GM18505 (cell line): ENCODE measurements around the gene TTC34.
"Not testable (repeated sequence)": the region's sequence is repeated elsewhere in the genome, so short reads cannot be mapped to it uniquely, and the experiment has no call there.

Source experiments
- ATAC-seq: cut with Tn5 transposase; IDR thresholded peaks from one replicate; pipeline ENCODE4 v1.9.1; 2021; ENCODE audit not compliant: unreplicated experiment
- POLR2A ChIP-seq: IDR thresholded peaks from 4 replicates; pipeline ENCODE4 v1.6.1; 2011; ENCODE audit warnings: borderline replicate concordance; ENCODE audit not compliant: insufficient read depth, insufficient read length; ENCODE audit errors: extremely low read depth

TTC34 gene

DNA sequence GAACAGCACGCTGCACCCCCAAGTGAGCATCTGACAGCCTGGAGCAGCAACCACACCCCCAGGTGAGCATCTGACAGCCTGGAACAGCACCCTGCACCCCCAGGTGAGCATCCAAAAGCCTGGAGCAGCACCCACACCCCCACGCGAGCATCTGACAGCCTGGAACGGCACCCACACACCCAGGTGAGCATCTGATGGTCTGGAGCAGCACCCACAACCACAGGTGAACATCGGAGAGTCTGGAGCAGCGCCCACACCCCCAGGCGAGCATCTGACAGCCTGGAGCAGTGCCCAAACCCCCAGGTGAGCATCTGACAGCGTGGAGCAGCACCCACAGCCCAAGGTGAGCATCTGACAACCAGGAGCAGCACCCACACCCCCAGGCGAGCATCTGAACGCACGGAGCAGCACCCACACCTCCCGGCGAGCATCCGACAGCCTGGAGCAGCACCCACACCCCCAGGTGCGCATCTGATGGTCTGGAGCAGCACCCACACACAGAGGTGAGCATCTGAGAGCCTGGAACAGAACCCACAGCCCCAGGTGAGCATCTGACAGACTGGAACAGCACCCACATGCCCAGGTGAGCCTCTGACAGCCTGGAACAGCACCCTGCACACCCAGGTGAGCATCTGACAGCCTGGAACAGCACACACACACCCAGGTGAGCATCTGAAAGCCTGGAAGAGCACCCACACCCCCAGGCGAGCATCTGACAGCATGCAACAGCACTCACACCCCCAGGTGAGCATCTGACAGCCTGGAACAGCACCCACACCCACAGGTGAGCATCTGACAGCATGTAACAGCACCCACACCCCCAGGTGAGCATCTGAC lies 145.7 kb downstream of the TTC34 start:
- ATAC-seq: not testable (repeated sequence)

- not testable (repeated sequence) for ATAC-seq
Observed at GRCh38 chr1:2654443-2654948, 147.0 kb downstream of the TTC34 start.

DNA sequence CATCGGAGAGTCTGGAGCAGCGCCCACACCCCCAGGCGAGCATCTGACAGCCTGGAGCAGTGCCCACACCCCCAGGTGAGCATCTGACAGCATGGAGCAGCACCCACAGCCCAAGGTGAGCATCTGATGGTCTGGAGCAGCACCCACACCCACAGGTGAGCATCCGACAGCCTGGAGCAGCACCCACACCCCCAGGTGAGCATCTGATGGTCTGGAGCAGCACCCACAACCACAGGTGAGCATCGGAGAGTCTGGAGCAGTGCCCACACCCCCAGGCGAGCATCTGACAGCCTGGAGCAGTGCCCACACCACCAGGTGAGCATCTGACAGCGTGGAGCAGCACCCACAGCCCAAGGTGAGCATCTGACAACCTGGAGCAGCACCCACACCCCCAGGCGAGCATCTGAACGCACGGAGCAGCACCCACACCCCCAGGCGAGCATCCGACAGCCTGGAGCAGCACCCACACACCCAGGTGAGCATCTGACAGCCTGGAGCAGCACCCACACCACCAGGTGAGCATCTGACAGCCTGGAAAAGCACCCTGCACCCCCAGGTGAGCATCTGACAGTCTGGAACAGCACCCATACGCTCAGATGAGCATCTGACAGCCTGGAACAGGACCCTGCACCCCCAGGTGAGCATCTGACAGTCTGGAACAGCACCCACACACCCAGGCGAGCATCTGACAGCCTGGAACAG lies 147.6 kb downstream of the TTC34 start:
- ATAC-seq: not testable (repeated sequence)

DNA sequence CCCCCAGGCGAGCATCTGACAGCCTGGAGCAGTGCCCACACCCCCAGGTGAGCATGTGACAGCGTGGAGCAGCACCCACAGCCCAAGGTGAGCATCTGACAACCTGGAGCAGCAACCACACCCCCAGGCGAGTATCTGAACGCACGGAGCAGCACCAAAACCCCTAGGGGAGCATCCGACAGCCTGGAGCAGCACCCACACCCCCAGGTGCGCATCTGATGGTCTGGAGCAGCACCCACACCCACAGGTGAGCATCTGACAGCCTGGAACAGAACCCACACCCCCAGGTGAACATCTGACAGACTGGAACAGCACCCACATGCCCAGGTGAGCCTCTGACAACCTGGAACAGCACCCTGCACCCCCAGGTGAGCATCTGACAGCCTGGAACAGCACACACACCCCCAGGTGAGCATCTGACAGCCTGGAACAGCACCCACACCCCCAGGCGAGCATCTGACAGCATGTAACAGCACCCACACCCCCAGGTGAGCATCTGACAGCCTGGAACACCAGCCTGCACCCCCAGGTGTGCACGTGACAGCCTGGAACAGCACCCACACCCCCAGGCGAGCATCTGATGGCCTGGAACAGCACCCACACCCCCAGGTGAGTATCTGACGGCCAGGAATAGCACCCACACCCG lies 148.4 kb downstream of the TTC34 start:
- not testable (repeated sequence) for ATAC-seq

DNA sequence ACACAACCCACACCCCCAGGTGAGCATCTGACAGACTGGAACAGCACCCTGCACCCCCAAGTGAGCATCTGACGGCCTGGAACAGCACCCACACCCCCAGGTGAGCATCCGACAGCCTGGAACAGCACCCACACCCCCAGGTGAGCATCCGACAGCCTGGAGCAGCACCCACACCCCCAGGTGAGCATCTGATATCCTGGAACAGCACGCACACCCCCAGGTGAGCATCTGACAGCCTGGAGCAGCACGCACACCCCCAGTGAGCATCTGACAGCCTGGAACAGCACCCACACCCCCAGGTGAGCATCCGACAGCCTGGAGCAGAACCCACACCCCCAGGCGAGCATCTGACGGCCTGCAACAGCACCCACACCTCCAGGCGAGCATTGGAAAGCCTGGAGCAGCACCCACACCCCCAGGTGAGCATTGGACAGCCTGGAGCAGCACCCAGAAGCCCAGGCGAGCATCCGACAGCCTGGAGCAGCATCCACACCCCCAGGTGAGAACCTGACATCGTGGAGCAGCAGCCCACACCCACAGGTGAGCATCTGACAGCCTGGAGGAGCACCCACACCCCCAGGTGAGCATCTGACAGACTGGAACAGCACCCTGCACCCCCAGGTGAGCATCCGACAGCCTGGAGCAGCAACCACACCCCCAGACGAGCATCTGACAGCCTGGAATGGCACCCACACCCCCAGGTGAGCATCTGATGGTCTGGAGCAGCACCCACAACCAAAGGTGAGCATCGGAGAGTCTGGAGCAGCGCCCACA lies 149.2 kb downstream of the TTC34 start:
- ATAC-seq: not testable (repeated sequence)

DNA sequence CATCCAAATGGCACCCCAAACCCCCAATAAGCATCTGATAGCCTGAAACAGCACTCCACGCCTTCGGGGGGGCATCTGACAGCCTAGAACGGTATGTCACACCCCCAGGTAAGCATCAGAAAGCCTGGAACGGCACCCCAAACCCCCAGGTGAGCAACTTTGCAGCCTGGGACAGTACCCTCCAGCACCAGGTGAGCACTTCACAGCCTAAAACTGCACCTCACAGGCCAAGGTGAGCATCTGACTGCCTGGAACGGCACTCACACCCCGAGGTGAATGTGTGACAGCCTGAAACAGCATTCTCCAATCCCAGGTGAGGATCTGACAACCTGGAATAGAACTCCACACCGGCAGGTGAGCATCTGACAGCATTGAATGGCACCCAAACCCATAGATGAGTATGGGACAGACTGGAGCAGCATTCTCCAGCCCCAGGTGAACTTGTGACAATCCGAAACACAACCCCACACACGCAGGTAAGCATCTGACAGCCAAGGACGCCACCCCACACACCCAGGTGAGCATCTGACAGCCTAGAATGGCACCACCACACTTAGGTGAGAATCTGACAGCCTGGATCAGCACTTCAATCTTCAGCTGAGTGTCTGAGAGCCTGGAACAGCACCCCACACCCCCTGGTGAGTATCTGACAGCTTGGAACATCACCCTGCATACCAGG lies 150.4 kb downstream of the TTC34 start:
- no peak for ATAC-seq
- TF ChIP-seq POLR2A: no peak

- no peak for ATAC-seq
- no peak for TF ChIP-seq POLR2A
Observed at GRCh38 chr1:2646837-2647236, 154.7 kb downstream of the TTC34 start.

DNA sequence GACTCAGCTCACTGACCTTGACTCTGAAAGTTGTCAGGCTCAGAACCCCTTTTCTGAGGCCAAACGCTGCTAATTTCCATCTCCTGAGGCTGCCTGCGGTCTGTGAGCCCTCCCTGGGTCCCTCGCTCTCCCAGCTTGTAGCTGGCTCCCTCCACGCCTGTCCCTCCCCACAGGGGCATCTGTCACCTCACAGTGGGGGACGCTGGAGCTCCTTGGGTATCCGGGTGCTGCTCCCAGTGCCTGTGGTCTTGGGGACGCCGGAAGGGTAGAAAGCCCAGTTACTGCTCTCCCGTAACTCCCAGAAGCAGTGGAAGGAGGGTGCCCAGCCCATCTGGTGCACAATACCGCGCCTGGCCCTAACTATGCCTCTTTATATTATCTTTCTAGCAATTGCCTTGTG lies 155.7 kb downstream of the TTC34 start:
- no peak for TF ChIP-seq POLR2A

GRCh38 chr1:2645143-2645542 lies 156.3 kb downstream of the TTC34 start:
- no peak for TF ChIP-seq POLR2A
- ATAC-seq: no peak

More for the DNA sequence above, 155.7 kb downstream of the TTC34 start:
- no peak for ATAC-seq

DNA sequence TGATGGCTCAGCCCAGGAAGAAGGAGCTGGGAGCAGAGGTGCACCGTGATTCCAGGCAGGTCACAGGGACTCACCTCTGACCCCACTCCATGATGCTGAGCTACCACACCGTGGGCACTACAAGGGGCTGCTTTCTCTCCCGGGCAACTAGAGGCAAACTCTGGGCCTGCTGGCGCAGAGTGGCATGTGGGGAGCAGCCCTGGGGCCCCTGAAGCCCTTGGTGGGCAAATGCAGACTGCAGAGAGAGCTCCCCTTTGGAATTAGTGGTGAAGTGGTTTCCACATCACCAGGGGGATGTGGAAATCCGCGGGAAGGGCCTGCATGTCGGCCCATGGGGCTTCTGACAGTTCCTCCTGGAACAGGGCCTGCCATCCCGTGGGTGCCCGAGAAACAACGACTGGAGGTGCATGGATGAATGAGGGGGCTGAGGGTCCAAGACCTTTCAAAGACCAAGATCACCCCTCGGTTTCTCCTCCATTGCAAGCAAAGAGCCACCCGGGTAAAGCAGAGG lies 156.8 kb downstream of the TTC34 start:
- TF ChIP-seq POLR2A: no peak
- no peak for ATAC-seq

DNA sequence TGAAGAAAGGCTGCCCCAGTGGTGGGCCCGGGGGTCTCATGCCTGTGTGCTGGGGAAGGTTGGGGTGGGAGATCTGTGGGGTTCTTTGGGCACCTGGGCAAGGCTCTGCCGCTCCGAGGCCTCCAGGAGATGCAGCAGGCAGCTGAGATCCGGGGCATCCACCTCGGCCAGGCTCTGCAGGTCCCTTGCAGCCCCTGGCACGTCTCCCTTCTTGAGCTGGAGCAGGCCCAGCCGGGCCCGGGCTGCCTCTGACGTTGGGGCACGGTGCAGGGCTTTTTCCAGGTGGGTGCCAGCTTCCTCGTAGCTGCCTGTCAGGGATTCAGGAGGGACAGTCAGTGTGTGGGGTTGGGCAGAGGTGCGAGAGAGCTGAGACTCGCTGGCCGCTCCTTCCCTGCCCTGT lies 157.3 kb downstream of the TTC34 start:
- no peak for ATAC-seq
- TF ChIP-seq POLR2A: no peak

- ATAC-seq: no peak
- no peak for TF ChIP-seq POLR2A
Observed at GRCh38 chr1:2643414-2644077, 157.9 kb downstream of the TTC34 start.
